NCI-H526 treated with DMSO at 0.1 percent for 48 hours (cell line): ENCODE data around the gene PPP4R3B.
"Not testable (repeated sequence)": the region's sequence is repeated elsewhere in the genome, so short reads cannot be mapped to it uniquely, and the experiment has no call there.

Experiments used
- DNase-seq: peaks from one replicate; lab custom pipeline; 2025; lab: John Stamatoyannopoulos, UW

PPP4R3B gene

DNA sequence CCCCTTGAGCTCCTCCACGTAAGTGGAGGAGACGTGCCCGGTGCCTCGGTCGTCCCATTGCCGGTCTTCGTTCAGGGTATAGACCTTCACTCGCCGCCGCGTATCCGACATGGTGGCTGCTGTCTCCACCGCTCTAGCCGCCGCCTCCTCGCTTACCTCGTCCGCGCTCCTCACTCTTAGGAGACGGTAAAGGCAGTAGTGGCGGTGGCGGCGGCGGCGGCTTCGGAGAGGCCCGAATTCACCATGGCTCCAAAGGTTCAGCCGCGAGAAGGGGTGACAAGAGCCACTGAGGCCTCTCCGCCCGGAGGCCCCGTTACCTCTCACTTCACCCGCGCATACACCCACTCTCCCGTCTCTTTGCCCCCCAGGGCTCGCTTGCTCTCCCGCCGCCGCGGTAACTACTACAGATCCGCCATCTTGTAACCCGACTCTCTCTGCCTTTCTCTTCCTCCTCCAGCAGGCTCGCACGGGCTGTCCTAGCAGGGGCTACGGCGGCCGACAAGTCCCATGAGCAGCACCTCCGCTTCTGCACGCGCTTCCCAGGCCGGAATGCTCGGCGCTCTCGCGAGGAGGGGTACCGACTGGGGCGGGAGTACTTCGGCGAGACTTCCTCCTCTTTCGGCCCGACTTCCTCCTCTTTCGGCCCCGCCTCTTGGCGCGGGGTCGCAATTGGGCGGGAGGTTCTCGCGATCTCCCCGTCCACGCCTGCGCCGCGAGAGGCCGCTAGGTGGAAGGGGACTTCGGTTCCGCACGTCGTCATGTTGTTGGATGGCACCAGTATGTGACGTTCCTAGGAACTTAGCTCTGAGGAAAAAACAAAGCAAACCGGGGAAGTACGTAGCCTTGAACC, at the start of gene PPP4R3B:
Gene PPP4R3B (minus strand): TSS at position 448 of the 850 bp plus-strand sequence. CDS start 337 bp downstream, at position 111.
- peak; percentile 96 for DNase-seq

DNA sequence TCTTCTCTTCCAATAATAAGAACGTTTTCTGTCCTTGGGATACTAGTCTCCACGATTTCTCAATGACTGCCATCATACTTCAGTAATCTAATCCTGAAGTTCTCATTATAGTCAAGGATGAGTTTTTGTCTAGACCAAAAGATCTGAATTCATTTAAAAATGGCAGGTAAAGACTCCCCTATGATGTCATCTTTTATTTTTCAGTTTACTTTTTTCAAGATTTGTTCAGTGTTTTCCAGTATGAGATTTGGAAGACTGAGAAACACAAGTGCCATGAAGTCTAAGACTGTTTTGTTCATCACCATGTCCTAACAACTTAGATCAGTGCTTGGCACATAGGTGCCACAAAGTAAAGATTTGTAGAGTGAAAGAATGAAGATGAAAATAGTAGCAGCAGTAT, 35.8 kb upstream of the PPP4R3B start:
- no peak for DNase-seq

DNA sequence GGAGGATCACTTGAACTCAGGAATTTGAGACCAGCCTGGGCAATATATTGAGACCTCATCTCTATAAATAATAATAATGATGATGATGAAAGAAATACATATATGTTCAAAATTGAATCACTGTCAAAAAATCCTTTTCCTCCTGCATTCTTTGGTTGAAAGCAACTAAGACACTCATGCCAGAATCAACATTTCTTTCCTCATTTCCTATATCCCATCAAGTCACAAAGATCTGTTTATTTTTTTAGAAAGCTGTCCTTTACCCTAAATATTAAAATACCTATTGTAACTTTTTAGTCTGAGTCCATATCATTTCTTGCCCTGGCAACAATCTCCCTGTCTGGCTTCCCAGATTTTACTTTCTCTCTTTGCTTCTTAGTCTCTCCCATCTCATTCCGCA, 31.8 kb upstream of the PPP4R3B start:
- no peak for DNase-seq

DNA sequence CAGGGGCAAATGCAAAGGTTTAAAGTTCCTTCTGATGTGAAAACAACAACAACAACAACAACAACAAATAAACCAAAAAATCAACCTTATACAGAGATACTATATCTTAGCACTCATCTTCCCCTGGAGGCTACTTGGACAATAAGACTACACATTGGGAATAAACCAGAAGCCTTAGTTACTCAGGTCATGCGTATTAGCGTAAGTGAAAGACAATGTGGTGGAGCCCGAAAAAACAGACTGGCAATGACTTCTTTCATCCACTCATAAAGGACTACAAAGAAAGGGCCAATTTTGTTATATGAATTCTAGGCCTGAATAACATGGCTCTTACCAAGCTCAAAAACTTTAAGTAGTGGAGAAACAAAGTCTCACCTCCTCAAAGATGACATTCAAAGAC, 19.4 kb upstream of the PPP4R3B start:
- DNase-seq = no peak

DNA sequence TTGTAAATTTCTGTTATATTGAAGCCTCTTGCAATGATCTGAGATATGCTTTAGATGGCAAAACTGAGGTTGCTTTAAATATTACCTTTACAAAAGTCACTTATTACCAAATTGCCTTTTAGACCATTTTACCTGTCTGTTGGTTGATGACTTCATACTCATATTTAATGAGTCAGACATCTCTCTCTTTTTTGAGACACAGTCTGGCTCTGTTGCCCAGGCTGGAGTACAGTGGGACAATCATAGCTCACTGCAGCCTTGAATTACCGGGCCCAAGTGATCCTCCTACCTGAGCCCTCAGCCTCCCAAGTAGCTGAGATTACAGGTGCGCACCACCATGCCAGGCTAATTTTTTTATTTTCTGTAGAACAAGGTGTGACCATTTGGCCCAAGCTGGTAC, 11.5 kb upstream of the PPP4R3B start:
- no peak for DNase-seq

DNA sequence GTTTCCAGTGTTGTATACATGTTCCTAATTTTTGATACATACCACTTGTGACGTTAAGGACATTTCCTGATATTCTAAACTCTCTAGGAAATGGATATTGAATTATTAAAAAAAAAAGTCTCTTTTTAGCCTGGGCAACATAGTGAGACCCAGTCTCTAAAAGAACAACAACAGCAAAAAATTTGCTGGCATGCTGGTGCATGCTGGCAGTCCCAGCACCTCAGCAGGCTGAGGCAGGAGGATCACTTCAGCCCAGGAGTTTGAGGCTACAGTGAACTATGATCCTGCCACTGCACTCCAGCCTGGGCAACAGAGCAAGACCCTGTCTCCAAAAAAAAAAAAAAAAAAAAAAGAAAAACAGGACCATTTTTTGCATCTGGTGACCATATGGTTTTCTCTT, 10.5 kb upstream of the PPP4R3B start:
- DNase-seq = no peak

DNA sequence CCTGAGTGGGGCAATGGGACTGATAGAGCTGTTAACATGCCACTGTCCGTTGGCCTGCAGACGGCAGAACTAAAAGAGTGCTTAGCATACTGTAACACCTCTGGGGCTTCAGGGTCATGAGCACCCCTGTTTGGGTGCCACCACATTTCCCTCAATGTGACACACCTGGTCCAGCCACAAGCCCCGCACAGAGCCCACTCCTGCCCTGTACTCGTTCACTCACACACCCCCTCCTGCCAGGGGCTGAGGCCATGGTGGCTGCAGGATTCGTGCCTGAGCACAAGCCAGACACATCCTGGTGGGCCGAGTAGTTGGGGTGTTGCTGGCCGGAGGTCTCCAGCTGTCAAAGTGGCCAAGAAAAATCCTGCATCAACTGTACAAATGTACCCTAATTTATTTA, 4.4 kb upstream of the PPP4R3B start:
- DNase-seq = no peak

DNA sequence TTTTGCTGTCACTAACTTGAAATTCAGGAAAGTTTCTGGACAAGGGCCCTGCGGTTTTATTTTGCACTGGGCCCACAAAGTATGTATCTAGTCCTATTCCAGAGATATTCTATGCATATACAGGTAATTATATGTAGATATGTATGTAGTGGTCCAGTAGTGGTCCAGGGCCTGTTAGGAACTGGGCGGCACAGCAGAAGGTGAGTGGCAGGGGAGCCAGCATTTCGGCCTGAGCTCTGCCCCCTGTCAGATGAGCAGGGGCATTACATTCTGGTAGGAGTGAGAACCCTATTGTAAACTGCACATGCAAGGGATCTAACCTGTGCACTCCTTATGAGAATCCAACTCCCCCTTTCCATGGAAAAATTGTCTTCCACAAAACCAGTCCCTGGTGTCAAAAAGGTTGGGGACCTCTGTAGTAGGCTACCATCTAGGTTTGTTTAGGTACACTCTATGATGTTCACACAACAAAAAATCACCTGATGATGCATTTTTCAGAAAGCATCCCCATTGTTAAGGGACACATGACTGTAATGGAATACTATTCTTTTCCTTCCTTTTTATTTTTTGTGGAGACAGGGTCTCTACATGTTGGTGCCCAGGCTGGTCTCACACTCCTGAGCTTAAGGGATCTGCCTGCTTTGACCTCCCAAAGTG, 2.8 kb upstream of the PPP4R3B start:
- DNase-seq = no peak

DNA sequence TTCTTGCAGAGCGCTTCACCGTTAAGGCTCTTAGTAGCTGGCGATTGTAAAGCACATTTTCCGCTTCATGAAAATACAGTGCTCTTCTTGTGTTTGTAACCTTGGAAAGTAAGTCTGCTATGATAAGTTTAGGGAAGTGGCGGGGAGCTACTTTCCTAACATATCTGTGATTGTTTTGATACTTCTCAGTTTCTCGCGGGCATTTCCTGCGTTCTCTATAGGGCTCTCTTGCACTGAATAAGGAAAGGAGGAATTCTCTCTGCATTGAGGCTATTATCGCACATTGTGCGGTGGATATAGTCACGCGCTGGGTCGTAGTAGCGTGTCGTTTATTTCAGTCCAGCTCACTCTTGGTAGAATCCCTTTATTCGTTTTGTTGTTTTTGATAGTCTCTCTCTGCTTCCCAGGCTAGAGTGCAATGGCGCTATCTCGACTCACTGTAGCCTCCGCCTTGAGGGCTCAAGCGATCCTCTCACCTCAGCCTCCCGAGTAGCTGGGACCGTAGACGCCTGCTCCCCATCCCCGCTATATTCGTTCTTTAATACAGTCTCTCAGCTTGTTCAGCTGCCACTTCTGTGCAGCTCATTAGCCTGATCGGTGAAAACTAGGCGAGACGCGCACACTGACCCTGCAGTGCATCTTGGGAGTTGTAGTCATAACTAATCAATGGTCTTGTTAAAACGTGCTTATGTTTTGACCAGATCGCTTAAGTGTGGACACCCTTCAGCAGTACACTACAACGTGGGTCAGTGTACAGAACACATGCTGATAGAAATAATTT, 1.0 kb upstream of the PPP4R3B start:
- peak; percentile 49 for DNase-seq

DNA sequence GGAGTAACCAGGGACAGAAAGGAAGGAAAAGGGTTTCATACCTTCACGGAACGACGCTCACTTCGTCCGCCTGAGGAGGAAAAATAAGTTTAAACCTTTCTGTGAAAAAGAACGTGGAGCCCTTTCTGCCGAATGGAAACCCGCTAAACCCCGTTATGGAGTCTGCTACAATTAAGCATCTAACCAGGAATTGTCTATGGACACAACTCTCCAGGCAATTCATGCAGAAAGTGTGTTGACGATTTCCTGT, 528 bp upstream of the PPP4R3B start:
- DNase-seq = no peak

DNA sequence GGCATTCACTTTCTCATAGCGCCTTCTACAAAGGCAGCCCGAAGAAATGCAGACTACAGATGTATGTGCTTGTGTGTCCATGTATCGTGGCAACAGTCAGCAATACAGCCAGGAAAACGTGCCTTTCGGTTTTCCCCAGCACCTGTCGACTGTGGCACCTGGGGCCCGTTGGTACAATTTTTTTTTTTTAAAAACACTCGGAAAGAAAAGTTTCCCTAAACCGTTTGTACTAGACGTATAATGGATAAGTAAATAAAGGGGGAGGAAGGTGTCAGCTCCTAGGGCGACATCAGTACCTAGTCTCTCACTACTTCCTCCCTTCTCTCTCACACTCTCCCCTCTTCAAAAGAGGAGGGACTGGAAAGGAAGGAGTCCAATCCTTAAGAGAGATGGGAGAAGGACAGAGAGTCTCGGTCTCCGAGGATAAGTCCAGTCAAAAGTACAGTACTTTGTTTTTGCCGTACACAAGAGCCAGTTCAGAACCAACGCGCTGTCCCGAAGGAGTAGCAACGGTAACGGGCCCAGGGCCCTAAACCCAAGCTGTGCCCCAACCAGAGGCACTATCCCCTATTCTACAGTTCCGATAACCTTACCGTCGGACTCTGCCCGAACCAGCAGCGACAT, 759 bp downstream of the PPP4R3B start:
- peak; percentile 59 for DNase-seq

DNA sequence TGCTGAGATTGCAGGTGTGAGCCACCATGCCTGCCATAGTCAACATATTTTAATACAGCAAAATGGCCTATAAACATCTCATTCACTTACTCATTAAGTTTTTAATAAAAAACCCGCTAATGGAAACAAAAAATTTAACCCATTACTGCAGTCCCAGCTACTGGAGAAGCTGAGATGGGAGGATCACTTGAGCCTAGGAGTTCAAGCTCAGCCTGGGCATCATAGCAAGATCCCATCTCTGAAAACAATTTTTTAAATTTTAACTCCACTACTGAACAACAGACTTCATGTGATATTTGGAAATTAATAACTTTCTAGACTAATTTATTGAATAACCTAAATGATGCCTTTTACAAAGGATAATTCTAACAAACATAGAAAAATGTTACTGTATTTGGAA, 5.4 kb downstream of the PPP4R3B start:
- no peak for DNase-seq

DNA sequence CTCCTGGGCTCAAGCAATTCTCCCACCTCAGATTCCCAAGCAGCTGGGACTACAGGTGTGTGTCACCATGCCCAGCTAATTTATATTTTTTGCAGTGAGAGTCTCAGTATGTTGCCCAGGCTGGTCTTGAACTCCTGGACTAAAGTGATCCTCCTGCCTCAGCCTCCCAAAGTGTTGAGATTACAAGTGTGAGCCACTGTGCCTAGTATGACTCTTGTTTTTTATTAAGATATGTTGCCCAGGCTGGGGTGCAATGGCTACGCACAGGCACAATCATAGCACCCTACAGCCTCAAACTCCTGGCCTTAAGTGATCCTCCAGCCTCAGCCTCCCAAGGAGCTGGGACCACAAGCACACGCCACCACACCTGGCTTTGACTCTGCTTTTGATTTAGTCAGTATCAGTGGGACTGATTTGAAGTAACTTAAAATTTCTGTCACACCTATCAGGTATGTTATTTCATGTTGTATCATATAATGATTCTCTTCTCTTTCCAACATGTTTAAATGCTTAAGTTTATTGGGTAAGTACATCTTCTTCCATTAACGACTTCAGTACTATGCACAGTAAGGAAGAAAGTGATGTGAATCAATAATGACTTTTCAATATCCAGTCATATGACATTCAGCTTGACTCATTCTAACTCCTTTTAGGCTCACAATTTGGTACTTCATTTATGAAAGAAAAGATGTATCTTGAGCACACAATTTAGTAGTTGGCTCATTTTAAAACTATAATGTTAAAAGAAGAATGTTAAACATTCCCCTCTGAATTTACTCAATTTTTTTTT, 6.3 kb downstream of the PPP4R3B start:
- DNase-seq = no peak

DNA sequence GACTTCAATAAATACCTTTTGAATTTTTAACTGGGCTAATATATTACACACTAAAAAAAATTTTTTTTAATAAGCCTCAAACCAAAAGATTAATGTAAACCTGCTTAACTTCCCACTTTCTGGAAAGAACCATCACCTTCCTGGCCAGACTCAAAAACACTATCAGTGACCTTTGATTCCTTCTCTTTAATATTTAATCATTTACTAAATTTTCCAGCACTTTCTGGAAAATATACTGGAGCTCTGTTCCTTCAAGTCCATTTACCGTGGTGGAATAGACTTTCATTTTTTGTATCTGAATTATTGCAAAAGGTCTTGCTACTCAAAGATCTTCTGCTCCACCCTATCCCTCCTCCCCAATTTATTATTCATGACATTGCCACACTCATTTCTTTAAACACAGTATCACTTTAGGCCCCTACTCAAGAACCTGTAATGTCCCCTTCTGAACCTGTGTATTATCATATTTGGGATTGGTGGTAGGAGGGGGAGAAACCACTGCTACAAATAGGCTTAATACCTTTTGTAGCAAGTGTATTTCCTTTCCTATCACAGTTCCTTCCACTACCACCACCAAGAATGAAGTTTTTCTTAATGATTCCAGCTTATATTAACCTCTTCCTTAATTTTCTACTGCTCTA, 7.4 kb downstream of the PPP4R3B start:
- no peak for DNase-seq

DNA sequence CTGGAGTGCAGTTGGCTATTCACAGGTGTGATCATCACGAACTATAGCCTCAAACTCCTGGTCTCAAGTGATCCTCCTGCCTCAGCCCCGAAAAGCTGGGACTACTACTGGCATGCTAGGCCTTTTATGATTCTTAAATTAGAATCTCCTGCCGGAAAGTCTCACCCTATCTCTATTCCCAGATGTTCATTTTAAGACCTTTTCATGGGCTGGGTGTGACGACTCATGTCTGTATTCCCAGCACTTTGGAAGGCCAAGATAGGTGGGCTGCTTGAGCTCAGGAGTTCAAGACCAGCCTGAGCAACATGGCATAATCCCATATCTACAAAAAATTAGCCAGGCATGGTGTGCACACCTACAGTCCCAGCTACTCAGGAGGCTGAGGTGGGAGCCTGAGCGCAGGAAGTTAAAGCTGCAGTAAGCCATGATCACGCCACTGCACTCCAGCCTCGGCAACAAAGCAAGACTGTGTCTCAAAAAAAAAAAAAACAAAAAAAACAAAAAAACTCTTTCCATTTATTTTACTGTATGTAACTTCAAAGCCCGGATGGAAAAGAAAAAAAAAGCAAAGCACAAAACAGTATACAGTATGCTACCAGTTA, 8.1 kb downstream of the PPP4R3B start:
- DNase-seq = no peak

DNA sequence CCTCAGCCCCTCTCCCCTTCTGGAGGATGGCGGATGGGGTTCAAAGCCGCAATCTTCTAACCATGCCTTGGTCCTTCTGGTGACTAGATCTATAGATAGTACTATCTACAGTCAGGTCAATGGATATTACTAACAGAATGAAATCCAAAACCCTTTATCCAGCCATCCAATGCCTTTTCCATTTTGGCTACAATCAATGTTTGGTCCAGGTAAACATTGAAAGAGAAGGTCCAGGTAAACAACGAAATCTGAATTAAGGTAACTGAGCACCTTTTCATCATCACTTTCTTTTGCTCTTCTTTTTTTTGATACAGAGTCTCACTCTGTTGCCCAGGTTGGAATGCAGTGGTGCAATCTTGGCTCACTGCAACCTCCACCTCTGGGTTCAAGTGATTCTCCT, 9.7 kb downstream of the PPP4R3B start:
- DNase-seq = no peak

DNA sequence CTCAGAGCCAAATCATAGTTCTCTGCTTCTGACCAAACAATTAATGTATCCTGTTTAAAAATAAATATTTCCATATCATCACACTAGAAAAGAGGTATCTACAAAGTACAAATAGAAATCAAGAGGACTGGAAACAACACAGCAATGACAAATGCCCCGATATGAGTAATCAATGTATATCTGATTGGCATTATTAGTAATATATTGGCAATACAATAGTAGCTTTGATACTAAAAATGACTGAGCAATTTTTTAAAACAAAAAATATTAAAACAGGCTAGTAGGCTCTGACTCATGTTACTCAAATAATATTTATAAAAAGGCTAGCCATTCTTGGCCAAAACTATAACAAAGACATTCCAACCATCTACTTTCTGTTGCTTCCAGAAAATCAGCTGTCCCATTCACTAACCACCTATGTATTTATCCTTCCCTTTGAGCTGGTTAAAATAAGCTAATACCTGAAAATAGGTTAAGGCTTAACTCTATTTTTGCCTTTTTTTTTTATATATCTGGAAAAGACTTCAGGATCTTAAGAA, 13.3 kb downstream of the PPP4R3B start:
- no peak for DNase-seq

DNA sequence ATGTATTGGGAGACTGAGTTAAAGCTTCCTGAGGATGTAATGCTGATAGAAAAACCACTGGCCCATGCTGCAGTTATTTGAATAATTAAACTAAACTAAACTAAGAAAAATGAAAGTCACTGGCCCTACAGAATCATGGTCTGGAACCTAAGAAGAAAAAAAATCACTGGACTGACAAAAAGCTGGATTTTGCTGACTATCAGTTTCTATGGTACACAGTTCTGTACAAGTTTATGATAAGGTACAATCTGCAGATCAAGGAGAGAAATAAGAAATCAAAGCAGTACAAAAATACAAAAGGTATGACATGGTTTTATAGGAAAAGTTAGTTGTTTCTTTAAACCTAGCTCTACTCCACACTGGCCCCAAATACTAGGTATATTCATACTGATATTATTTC, 15.6 kb downstream of the PPP4R3B start:
- no peak for DNase-seq

DNA sequence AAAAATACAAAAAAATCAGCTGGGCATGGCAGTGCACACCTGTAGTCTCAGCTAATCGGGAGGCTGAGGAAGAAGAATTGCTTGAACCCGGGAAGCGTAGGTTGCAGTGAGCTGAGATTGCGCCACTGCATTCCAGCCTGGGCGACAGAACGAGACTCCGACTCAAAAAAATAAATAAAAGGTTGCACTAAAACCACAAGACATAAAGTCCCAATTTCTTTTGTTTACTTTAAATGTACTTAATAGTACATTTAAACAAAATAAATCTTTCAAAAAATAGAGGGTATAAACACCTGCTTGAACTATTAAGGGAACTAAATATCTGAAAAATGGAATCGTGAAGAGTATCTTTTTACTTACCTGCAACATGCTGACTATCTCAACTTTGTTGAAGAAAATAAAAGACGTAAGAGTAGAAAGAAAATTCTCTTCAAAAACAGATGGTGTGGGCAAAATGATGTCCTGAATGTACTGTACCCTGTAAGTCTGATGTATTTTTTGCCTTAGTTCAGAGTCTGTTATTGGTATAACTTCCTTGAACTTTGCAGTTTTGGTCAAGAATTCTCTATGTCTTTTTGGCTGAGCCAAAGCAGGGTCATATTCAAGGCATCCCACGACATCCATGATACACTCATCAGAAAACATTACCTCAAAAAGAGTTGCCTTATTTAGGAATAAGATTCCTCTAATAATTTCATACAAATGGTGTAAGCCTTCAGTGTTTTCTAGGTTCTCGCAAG, 19.2 kb downstream of the PPP4R3B start:
- no peak for DNase-seq

DNA sequence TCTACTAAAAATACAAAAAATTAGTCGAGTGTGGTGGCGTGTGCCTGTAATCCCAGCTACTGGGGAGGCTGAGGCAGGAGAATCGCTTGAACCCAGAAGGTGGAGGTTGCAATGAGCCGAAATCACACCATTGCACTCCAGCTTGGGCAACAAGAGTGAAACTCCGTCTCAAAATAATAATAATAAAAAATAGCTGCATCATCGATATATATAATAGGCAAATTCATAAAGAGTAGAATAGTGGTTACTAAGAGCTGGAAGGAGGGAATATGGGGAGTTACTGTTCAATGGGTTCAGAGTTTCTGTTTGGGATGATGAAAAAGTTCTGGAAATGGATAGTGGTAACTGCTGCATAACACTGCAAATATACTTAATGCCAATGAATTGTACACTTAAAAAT, 20.6 kb downstream of the PPP4R3B start:
- DNase-seq = not testable (repeated sequence)
